HEK293 (cell line): ENCODE measurements around the gene SHD.
"Not testable (repeated sequence)": the region's sequence is repeated elsewhere in the genome, so short reads cannot be mapped to it uniquely, and the experiment has no call there.

Experiments
- CTCF ChIA-PET: fragments of 350-600 bp; formaldehyde crosslinking; extraction: SDS; loops from one replicate; lab custom pipeline; 2021; ENCODE audit warnings: antibody characterized with exemption; lab: Yijun Ruan, JAX
- POLR2A ChIA-PET: fragments of 300-600 bp; formaldehyde crosslinking; extraction: SDS; loops from one replicate; lab custom pipeline; 2020; ENCODE audit warnings: antibody characterized with exemption, inconsistent platforms; lab: Yijun Ruan, JAX
- H3K27ac ChIP-seq: fragments of 200-500 bp; sonication (Bioruptor generic); 2 replicates; pipeline ENCODE4 v1.5.1; 2014; ENCODE audit warnings: low read depth, low read length, control low read depth, inconsistent platforms; ENCODE audit errors: extremely low read depth
- H3K36me3 ChIP-seq, 2 experiments: fragments of 200-500 bp in 1 of 2; sonication (Bioruptor generic) in 1 of 2; 1 replicate in 1 of 2; 2 replicates in 1 of 2; pipeline ENCODE4 v1.5.1; 2014 to 2017; ENCODE audit warnings: inconsistent platforms in 2 of 2, low read length in 2 of 2; ENCODE audit not compliant: control insufficient read depth in 2 of 2, insufficient read depth in 1 of 2
- H3K4me1 ChIP-seq: fragments of 200-500 bp; sonication (Bioruptor generic); 2 replicates; pipeline ENCODE4 v1.5.1; 2014; ENCODE audit warnings: mild to moderate bottlenecking, low read length, inconsistent platforms; ENCODE audit not compliant: control insufficient read depth, insufficient read depth
- H3K4me3 ChIP-seq: 2 replicates; pipeline ENCODE4 v1.5.1; 2011; ENCODE audit warnings: low read depth, mild to moderate bottlenecking, control low read depth, low read length, moderate library complexity
- H3K9me3 ChIP-seq: fragments of 200-500 bp; sonication (Bioruptor generic); 2 replicates; pipeline ENCODE4 v1.5.1; 2014; ENCODE audit warnings: low read depth, low read length, inconsistent platforms; ENCODE audit not compliant: control insufficient read depth, insufficient read depth
- PATZ1 ChIP-seq: fragments of 450-650 bp; formaldehyde crosslinking; IDR thresholded peaks from 2 replicates; pipeline ENCODE4 v1.5.1; 2016; ENCODE audit warnings: missing biosample characterization, missing genetic modification characterization
- ZNF10 ChIP-seq: fragments of 450-650 bp; formaldehyde crosslinking; IDR thresholded peaks from 2 replicates; pipeline ENCODE4 v1.5.1; 2017; ENCODE audit warnings: missing biosample characterization, missing genetic modification characterization
- ZNF121 ChIP-seq: fragments of 450-650 bp; formaldehyde crosslinking; IDR thresholded peaks from 2 replicates; pipeline ENCODE4 v1.5.1; 2016; ENCODE audit warnings: missing biosample characterization, missing genetic modification characterization
- ZNF311 ChIP-seq: fragments of 450-650 bp; formaldehyde crosslinking; IDR thresholded peaks from 2 replicates; pipeline ENCODE4 v1.5.1; 2017; ENCODE audit warnings: missing biosample characterization, missing genetic modification characterization, borderline replicate concordance
- ZNF362 ChIP-seq: fragments of 450-650 bp; formaldehyde crosslinking; IDR thresholded peaks from 2 replicates; pipeline ENCODE4 v1.5.1; 2016; ENCODE audit warnings: missing biosample characterization, missing genetic modification characterization
- ZNF394 ChIP-seq: fragments of 450-650 bp; formaldehyde crosslinking; IDR thresholded peaks from 2 replicates; pipeline ENCODE4 v1.5.1; 2016; ENCODE audit warnings: missing biosample characterization, missing genetic modification characterization, mild to moderate bottlenecking, moderate library complexity, borderline replicate concordance
- ZNF398 ChIP-seq: fragments of 450-650 bp; formaldehyde crosslinking; IDR thresholded peaks from 2 replicates; pipeline ENCODE4 v1.5.1; 2017; ENCODE audit warnings: missing biosample characterization, missing genetic modification characterization
- ZSCAN5A ChIP-seq: fragments of 450-650 bp; formaldehyde crosslinking; IDR thresholded peaks from 2 replicates; pipeline ENCODE4 v1.5.1; 2016; ENCODE audit warnings: missing biosample characterization, missing genetic modification characterization

The SHD gene

GRCh38 chr19:4278419-4279266 lies at the start of gene SHD:
SHD (plus strand) TSS chr19:4279266; CDS start chr19:4280064, 798 bp downstream.
- Histone ChIP-seq H3K4me1 (no peaks in the 10 kb centered on the region; the same call in 1 of the 2 replicates), H3K9me3 (no peaks in the 10 kb centered on the region), H3K4me3 (peak within 1 kb of the TSS; percentile 13), H3K36me3 (no peaks in the 10 kb centered on the region), H3K27ac (no peak within 1 kb of the TSS)
- POLR2A ChIA-PET = interaction anchor here (2.7 kb wide), 1 partner anchor 64 kb away, joined by 9 read pairs; the partner anchor contains the start of gene MPND
- CTCF ChIA-PET = interaction anchor here (0.6 to 1.7 kb wide), 4 partner anchors 12 to 280 kb away, joined by 3 to 12 read pairs (median 3); no protein-coding TSS in a partner anchor
- TF ChIP-seq ZNF10 = no peak
- no peak for TF ChIP-seq ZSCAN5A (tag by site-specific recombination)
- TF ChIP-seq ZNF311 (tag by site-specific recombination) = no peak
- 0 out of 2 replicates have a peak, but pooled peaks have one; percentile 12 for TF ChIP-seq PATZ1
- peak; percentile 59 for TF ChIP-seq ZNF398 (tag by site-specific recombination)

- H3K36me3 ChIP-seq, H3K9me3 ChIP-seq, H3K4me3 ChIP-seq, H3K4me1 ChIP-seq, H3K27ac ChIP-seq: not testable (repeated sequence)
- ChIA-PET POLR2A (interaction anchor here (0.8 kb wide), 1 partner anchor 245 kb away, joined by 3 read pairs; the partner anchor contains the start of gene EEF2), CTCF (interaction anchor here (0.7 kb wide), 1 partner anchor 14 kb away, joined by 3 read pairs; no protein-coding TSS in a partner anchor)
These were observed 48.8 kb upstream of the SHD start for GRCh38 chr19:4230237-4230636.

- H3K4me1 ChIP-seq, H3K36me3 ChIP-seq, H3K27ac ChIP-seq, H3K9me3 ChIP-seq, H3K4me3 ChIP-seq: not testable (repeated sequence)
- peak; percentile 92 for TF ChIP-seq ZNF121 (tag by site-specific recombination)
- CTCF ChIA-PET = interaction anchor here (0.6 kb wide), 1 partner anchor 25 kb away, joined by 3 read pairs; no protein-coding TSS in a partner anchor
- POLR2A ChIA-PET = interaction anchor here (0.7 kb wide), 2 partner anchors 90 to 197 kb away, joined by 3 to 5 read pairs; no protein-coding TSS in a partner anchor
These were observed 47.5 kb upstream of the SHD start for GRCh38 chr19:4231521-4231920.

- H3K4me3 ChIP-seq, H3K27ac ChIP-seq, H3K9me3 ChIP-seq, H3K4me1 ChIP-seq, H3K36me3 ChIP-seq: not testable (repeated sequence)
- CTCF ChIA-PET = interaction anchor here (0.5 to 2.7 kb wide), 6 partner anchors 8 to 1291 kb away, joined by 3 to 13 read pairs (median 4); partner anchors contain the start of gene YJU2
- POLR2A ChIA-PET = interaction anchor here (0.6 to 0.7 kb wide), 5 partner anchors 90 to 355 kb away, joined by 3 to 5 read pairs (median 5); partner anchors contain the start of genes PLIN4 and PLIN5
- TF ChIP-seq ZNF394 (tag by site-specific recombination) (peak; percentile 67; the same call in 1 of the 2 replicates), ZNF362 (peak; percentile 66)
These were observed 46.9 kb upstream of the SHD start for GRCh38 chr19:4232139-4232538.
